Dermis microvascular lymphatic vessel endothelial cell (primary cell): ENCODE results near the gene QRFP. TPM values are rescaled to one million over a fixed set of nuclear protein-coding genes. Genes with fewer than 3 reads are reported as not detected.

Source experiments
- DNase-seq, 2 donors: peaks; one replicate each; pipeline versions ENCODE4 v3.0.0 to v3.0.0-alpha.2; 2010; ENCODE audit warnings: low read depth in 2 of 2
- total RNA-seq: library from RNA; depleted of rRNA; stranded (reverse); fragments of >200 nt; gene quantifications from 2 replicates; pipeline ENCODE4 v1.2.1, GENCODE V29; 2014

Gene QRFP
- total RNA-seq, 1 donor from 2014 or later, result not detected

GRCh38 chr9:130872093-130872492 is 24.5 kb downstream of the QRFP start:
- no peak for DNase-seq

- no peak for DNase-seq
Observed at GRCh38 chr9:130871395-130872062, 25.1 kb downstream of the QRFP start.

- DNase-seq, result no peak
Observed at GRCh38 chr9:130870491-130871381, 25.9 kb downstream of the QRFP start.

- peak; percentile 64 to 77 for DNase-seq
Observed at GRCh38 chr9:130869250-130869649, 27.4 kb downstream of the QRFP start.

GRCh38 chr9:130868230-130868629 is 28.4 kb downstream of the QRFP start:
- DNase-seq, result no peak

GRCh38 chr9:130867556-130867955 is 29.1 kb downstream of the QRFP start:
- no peak for DNase-seq

- peak; percentile 45 to 78 for DNase-seq
Observed at GRCh38 chr9:130866474-130866965, 30.1 kb downstream of the QRFP start.

GRCh38 chr9:130865921-130866320 is 30.7 kb downstream of the QRFP start:
- no peak for DNase-seq

- no peak for DNase-seq
Observed at GRCh38 chr9:130864541-130864940, 32.1 kb downstream of the QRFP start.

GRCh38 chr9:130862747-130863146 is 33.9 kb downstream of the QRFP start:
- DNase-seq, result no peak

- no peak for DNase-seq
Observed at GRCh38 chr9:130862217-130862616, 34.4 kb downstream of the QRFP start.

GRCh38 chr9:130861372-130862180 is 35.0 kb downstream of the QRFP start:
- no peak for DNase-seq

GRCh38 chr9:130860458-130861316 is 35.9 kb downstream of the QRFP start:
- peak; percentile 58 to 90 for DNase-seq

GRCh38 chr9:130858739-130859705 is 37.6 kb downstream of the QRFP start:
- no peak for DNase-seq

GRCh38 chr9:130857864-130858738 is 38.5 kb downstream of the QRFP start:
- DNase-seq, result peak in 1 of 2 donors; percentile 52

GRCh38 chr9:130856474-130856873 is 40.1 kb downstream of the QRFP start:
- no peak for DNase-seq

GRCh38 chr9:130854835-130855234 is 41.8 kb downstream of the QRFP start:
- no peak for DNase-seq

- no peak for DNase-seq
Observed at GRCh38 chr9:130854092-130854491, 42.5 kb downstream of the QRFP start.

GRCh38 chr9:130852801-130853200 is 43.8 kb downstream of the QRFP start:
- no peak for DNase-seq
